SK-N-SH (cell line): ENCODE results near the gene LILRA2.

Experiments used
- EZH2phosphoT487 ChIP-seq: fragments of 200-600 bp; sonication (generic); IDR thresholded peaks from 2 replicates; pipeline ENCODE4 v1.6.1; 2017; ENCODE audit warnings: low read depth, mixed run types, mild to moderate bottlenecking, antibody characterized with exemption, moderate library complexity, borderline replicate concordance
- FOXM1 ChIP-seq: IDR thresholded peaks from 2 replicates; pipeline ENCODE4 v1.4.0; 2012; ENCODE audit warnings: low read depth, mild to moderate bottlenecking
- NFIC ChIP-seq: IDR thresholded peaks from 2 replicates; pipeline ENCODE4 v1.4.0; 2012; ENCODE audit warnings: borderline replicate concordance
- RCOR1 ChIP-seq: fragments of 150-350 bp; IDR thresholded peaks from 2 replicates; pipeline ENCODE4 v1.6.1; 2017; ENCODE audit warnings: antibody characterized with exemption, low read length
- SIN3A ChIP-seq: IDR thresholded peaks from 2 replicates; pipeline ENCODE4 v1.6.1; 2012; ENCODE audit warnings: low read depth, mild to moderate bottlenecking, low read length, moderate library complexity, borderline replicate concordance
- TAF1 ChIP-seq: IDR thresholded peaks from 2 replicates; pipeline ENCODE4 v1.6.1; 2012; ENCODE audit warnings: low read depth, mild to moderate bottlenecking, low read length, moderate library complexity, borderline replicate concordance
- TF ChIP-seq, protein P1 (sequence below): fragments of 200-600 bp; sonication (generic); IDR thresholded peaks from 2 replicates; pipeline ENCODE4 v1.6.1; 2017; ENCODE audit warnings: antibody characterized with exemption, mild to moderate bottlenecking, moderate library complexity
- TF ChIP-seq, protein P2 (sequence below): IDR thresholded peaks from 2 replicates; pipeline ENCODE4 v1.6.1; 2012; ENCODE audit warnings: mild to moderate bottlenecking, low read depth, low read length, moderate library complexity

DNA sequence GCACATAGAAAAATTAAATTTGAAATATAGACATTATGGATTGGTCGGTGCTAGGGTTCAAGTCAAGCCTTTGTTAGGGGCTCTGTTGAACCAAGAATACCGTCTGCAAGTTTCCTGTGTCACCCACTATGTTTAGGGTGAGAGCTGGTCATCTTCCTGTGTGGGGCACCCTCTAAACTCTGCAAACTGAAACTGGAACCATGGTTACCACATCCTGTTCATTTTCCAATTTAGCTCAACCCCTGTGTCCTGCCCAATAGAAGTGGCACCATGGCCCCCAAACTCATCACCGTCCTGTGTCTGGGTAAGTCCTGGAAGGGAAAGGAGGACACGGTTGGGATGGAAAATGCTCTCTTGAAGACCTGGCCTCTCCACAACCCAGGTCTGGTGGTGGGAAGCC, 41.1 kb upstream of the LILRA2 start:
- TF ChIP-seq, protein P1, sequence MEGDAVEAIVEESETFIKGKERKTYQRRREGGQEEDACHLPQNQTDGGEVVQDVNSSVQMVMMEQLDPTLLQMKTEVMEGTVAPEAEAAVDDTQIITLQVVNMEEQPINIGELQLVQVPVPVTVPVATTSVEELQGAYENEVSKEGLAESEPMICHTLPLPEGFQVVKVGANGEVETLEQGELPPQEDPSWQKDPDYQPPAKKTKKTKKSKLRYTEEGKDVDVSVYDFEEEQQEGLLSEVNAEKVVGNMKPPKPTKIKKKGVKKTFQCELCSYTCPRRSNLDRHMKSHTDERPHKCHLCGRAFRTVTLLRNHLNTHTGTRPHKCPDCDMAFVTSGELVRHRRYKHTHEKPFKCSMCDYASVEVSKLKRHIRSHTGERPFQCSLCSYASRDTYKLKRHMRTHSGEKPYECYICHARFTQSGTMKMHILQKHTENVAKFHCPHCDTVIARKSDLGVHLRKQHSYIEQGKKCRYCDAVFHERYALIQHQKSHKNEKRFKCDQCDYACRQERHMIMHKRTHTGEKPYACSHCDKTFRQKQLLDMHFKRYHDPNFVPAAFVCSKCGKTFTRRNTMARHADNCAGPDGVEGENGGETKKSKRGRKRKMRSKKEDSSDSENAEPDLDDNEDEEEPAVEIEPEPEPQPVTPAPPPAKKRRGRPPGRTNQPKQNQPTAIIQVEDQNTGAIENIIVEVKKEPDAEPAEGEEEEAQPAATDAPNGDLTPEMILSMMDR, result no peak
- no peak for TF ChIP-seq TAF1
- no peak for TF ChIP-seq RCOR1
- no peak for TF ChIP-seq FOXM1
- TF ChIP-seq, protein P2, sequence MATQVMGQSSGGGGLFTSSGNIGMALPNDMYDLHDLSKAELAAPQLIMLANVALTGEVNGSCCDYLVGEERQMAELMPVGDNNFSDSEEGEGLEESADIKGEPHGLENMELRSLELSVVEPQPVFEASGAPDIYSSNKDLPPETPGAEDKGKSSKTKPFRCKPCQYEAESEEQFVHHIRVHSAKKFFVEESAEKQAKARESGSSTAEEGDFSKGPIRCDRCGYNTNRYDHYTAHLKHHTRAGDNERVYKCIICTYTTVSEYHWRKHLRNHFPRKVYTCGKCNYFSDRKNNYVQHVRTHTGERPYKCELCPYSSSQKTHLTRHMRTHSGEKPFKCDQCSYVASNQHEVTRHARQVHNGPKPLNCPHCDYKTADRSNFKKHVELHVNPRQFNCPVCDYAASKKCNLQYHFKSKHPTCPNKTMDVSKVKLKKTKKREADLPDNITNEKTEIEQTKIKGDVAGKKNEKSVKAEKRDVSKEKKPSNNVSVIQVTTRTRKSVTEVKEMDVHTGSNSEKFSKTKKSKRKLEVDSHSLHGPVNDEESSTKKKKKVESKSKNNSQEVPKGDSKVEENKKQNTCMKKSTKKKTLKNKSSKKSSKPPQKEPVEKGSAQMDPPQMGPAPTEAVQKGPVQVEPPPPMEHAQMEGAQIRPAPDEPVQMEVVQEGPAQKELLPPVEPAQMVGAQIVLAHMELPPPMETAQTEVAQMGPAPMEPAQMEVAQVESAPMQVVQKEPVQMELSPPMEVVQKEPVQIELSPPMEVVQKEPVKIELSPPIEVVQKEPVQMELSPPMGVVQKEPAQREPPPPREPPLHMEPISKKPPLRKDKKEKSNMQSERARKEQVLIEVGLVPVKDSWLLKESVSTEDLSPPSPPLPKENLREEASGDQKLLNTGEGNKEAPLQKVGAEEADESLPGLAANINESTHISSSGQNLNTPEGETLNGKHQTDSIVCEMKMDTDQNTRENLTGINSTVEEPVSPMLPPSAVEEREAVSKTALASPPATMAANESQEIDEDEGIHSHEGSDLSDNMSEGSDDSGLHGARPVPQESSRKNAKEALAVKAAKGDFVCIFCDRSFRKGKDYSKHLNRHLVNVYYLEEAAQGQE, result no peak
- no peak for TF ChIP-seq EZH2phosphoT487
- no peak for TF ChIP-seq NFIC
- TF ChIP-seq SIN3A, result no peak
